Effector CD4-positive, alpha-beta T cell (primary cell): ENCODE data around the gene ARPC1B.

ENCODE experiments used
- DNase-seq: peaks from one replicate; pipeline ENCODE4 v3.0.0-alpha.2; 2020

Gene ARPC1B

GRCh38 chr7:99390941-99391602, 16.5 kb downstream of the ARPC1B start:
- no peak for DNase-seq

GRCh38 chr7:99392046-99392445, 17.5 kb downstream of the ARPC1B start:
- DNase-seq = no peak

- peak; percentile 78 for DNase-seq
These were observed 18.3 kb downstream of the ARPC1B start for GRCh38 chr7:99392659-99393354.

GRCh38 chr7:99393355-99394187, 19.0 kb downstream of the ARPC1B start:
- DNase-seq = no peak

- DNase-seq = no peak
These were observed 19.6 kb downstream of the ARPC1B start for GRCh38 chr7:99394188-99394502.

- DNase-seq = no peak
These were observed 21.2 kb downstream of the ARPC1B start for GRCh38 chr7:99395616-99396327.

GRCh38 chr7:99396418-99397296, 22.1 kb downstream of the ARPC1B start:
- DNase-seq = no peak

- no peak for DNase-seq
These were observed 22.9 kb downstream of the ARPC1B start for GRCh38 chr7:99397297-99397983.

GRCh38 chr7:99398891-99399445, 24.4 kb downstream of the ARPC1B start:
- no peak for DNase-seq

GRCh38 chr7:99399597-99399996, 25.1 kb downstream of the ARPC1B start:
- no peak for DNase-seq

GRCh38 chr7:99402854-99403253, 28.3 kb downstream of the ARPC1B start:
- no peak for DNase-seq

GRCh38 chr7:99403764-99404163, 29.2 kb downstream of the ARPC1B start:
- no peak for DNase-seq

- no peak for DNase-seq
These were observed 29.9 kb downstream of the ARPC1B start for GRCh38 chr7:99404235-99404976.

GRCh38 chr7:99404977-99405320, 30.4 kb downstream of the ARPC1B start:
- no peak for DNase-seq

- no peak for DNase-seq
These were observed 32.0 kb downstream of the ARPC1B start for GRCh38 chr7:99406557-99406956.

GRCh38 chr7:99407872-99408378, 33.4 kb downstream of the ARPC1B start:
- peak; percentile 30 for DNase-seq

- peak; percentile 90 for DNase-seq
These were observed 34.1 kb downstream of the ARPC1B start, which contains the start of the genes BUD31 and PDAP1 for GRCh38 chr7:99408379-99409191. TSS of gene BUD31 (plus strand) at chr7:99408969. CDS start at chr7:99411093, 2,124 bp downstream. TSS of gene PDAP1 (minus strand) at chr7:99408597. CDS start at chr7:99408548, 49 bp downstream.

- DNase-seq = no peak
These were observed 34.7 kb downstream of the ARPC1B start for GRCh38 chr7:99409192-99409572.

- no peak for DNase-seq
These were observed 35.3 kb downstream of the ARPC1B start for GRCh38 chr7:99409806-99410205.
